Uterus (tissue), 4 donors: ENCODE measurements around the gene TRABD. TPM values are rescaled to one million over a fixed set of nuclear protein-coding genes. Genes with fewer than 3 reads are reported as not detected.
"Not testable (repeated sequence)": the region's sequence is repeated elsewhere in the genome, so short reads cannot be mapped to it uniquely, and the experiment has no call there.

Source experiments
- DNase-seq, 2 donors: peaks; one replicate each; pipeline ENCODE4 v3.0.0-alpha.2; 2019 to 2020
- H3K27ac ChIP-seq, 2 donors: fragments of 200-600 bp; sonication (generic); 1 replicate in 1 of 2; 2 replicates in 1 of 2; pipeline ENCODE4 v1.5.1; 2016 to 2018
- H3K27me3 ChIP-seq, 2 donors: fragments of 200-600 bp; sonication (generic); one replicate each; pipeline ENCODE4 v1.5.1; 2018 to 2019; ENCODE audit warnings: control low read depth in 1 of 2
- H3K36me3 ChIP-seq, 2 donors: fragments of 200-600 bp; sonication (generic); one replicate each; pipeline ENCODE4 v1.5.1; 2019; ENCODE audit warnings: control low read depth in 1 of 2
- H3K4me1 ChIP-seq, 2 donors: fragments of 200-600 bp; sonication (generic); one replicate each; pipeline ENCODE4 v1.5.1; 2018 to 2019; ENCODE audit warnings: control low read depth in 1 of 2
- H3K4me3 ChIP-seq, 2 donors: fragments of 200-600 bp; sonication (generic); 1 replicate in 1 of 2; 2 replicates in 1 of 2; pipeline ENCODE4 v1.5.1; 2018 to 2019; ENCODE audit warnings: mild to moderate bottlenecking in 1 of 2
- H3K9me3 ChIP-seq, 2 donors: fragments of 200-600 bp; sonication (generic); one replicate each; pipeline ENCODE4 v1.5.1; 2019; ENCODE audit warnings: control low read depth in 1 of 2
- CTCF ChIP-seq, 4 experiments: fragments of 200-600 bp in 2 of 4; fragments of 450-650 bp in 2 of 4; sonication (generic) in 2 of 4; IDR thresholded peaks; one replicate each; pipeline ENCODE4 v1.5.1; 2016 to 2019; ENCODE audit warnings: antibody characterized with exemption in 4 of 4, mild to moderate bottlenecking in 2 of 4, moderate library complexity in 1 of 4
- POLR2A ChIP-seq, 2 donors: fragments of 450-650 bp; IDR thresholded peaks; one replicate each; pipeline ENCODE4 v1.6.1; 2016; ENCODE audit warnings: antibody characterized with exemption in 2 of 2, mild to moderate bottlenecking in 1 of 2, moderate library complexity in 1 of 2
- intact Hi-C: fragments of 100-400 bp; cut with DNase I; formaldehyde crosslinking; loops from one replicate; pipeline ENCODE4 v1.15.1; 2023; ENCODE audit warnings: low total_unique reads
- total RNA-seq, 4 donors: library from RNA; depleted of rRNA in 3 of 4; stranded (reverse); fragments of >200 nt in 3 of 4; gene quantifications; one replicate each; pipeline versions ENCODE4 v1.1.0 to v1.2.4, GENCODE V29; 2014 to 2023
- donor health status: DM: yes; HTN: yes; CAD: no.

Gene TRABD
- total RNA-seq: 10 to 100 TPM in 3 of 4 donors, 1 to 10 TPM in 1; 9.5 to 37.3 (median 15.0) TPM

- H3K27me3 ChIP-seq: no peaks in the 10 kb centered on the region
- H3K9me3 ChIP-seq: no peaks in the 10 kb centered on the region
- peak; percentile 84 to 88 for DNase-seq
- H3K4me1 ChIP-seq: peaks cover 0 to 29% of the 10 kb centered on the region in 2 donors
- H3K4me3 ChIP-seq: peak within 1 kb of the TSS; percentile 54 to 85
- intact Hi-C loops: no loop called here
- H3K36me3 ChIP-seq: no peaks in the 10 kb centered on the region
- no peak for TF ChIP-seq CTCF (IDR thresholded peaks at IDR 0.05)
- no peak for TF ChIP-seq POLR2A (IDR thresholded peaks at IDR 0.05)
- H3K27ac ChIP-seq: peak within 1 kb of the TSS; percentile 47 to 78
Measured at GRCh38 chr22:50185375-50186087, at the start of gene TRABD. TSS of gene TRABD (plus strand) at chr22:50185913. CDS start at chr22:50193061, 7,148 bp downstream.

- no peak overlapping the region for H3K4me3 ChIP-seq
- TF ChIP-seq CTCF (IDR thresholded peaks at IDR 0.05) (no peak), POLR2A (IDR thresholded peaks at IDR 0.05) (no peak)
- no peaks in the 10 kb centered on the region for H3K36me3 ChIP-seq
- intact Hi-C loops: no loop called here
- DNase-seq: no peak
- no peaks in the 10 kb centered on the region for H3K4me1 ChIP-seq
- no peaks in the 10 kb centered on the region for H3K27me3 ChIP-seq
- H3K27ac ChIP-seq: peak overlapping the region in 1 of 2 donors; percentile 26
- no peaks in the 10 kb centered on the region for H3K9me3 ChIP-seq
Measured at GRCh38 chr22:50136581-50137015, 49.1 kb upstream of the TRABD start.

- H3K27me3 ChIP-seq, DNase-seq, H3K9me3 ChIP-seq, H3K4me1 ChIP-seq, H3K27ac ChIP-seq, H3K36me3 ChIP-seq, H3K4me3 ChIP-seq, intact Hi-C loops: not testable (repeated sequence)
Measured at GRCh38 chr22:50137277-50137676, 48.4 kb upstream of the TRABD start.

GRCh38 chr22:50138041-50138440 is 47.7 kb upstream of the TRABD start:
- H3K36me3 ChIP-seq: no peaks in the 10 kb centered on the region
- no peaks in the 10 kb centered on the region for H3K9me3 ChIP-seq
- TF ChIP-seq POLR2A (IDR thresholded peaks at IDR 0.05) (no peak), CTCF (IDR thresholded peaks at IDR 0.05) (no peak)
- intact Hi-C loops: no loop called here
- no peaks in the 10 kb centered on the region for H3K4me1 ChIP-seq
- H3K27me3 ChIP-seq: no peaks in the 10 kb centered on the region
- no peak overlapping the region for H3K27ac ChIP-seq
- no peak overlapping the region for H3K4me3 ChIP-seq
- DNase-seq: no peak

GRCh38 chr22:50138988-50139387 is 46.7 kb upstream of the TRABD start:
- DNase-seq: no peak
- Histone ChIP-seq H3K9me3 (no peaks in the 10 kb centered on the region), H3K36me3 (no peaks in the 10 kb centered on the region), H3K4me1 (no peaks in the 10 kb centered on the region), H3K4me3 (no peak overlapping the region), H3K27me3 (no peaks in the 10 kb centered on the region), H3K27ac (no peak overlapping the region)
- TF ChIP-seq POLR2A (IDR thresholded peaks at IDR 0.05): no peak
- no peak for TF ChIP-seq CTCF (IDR thresholded peaks at IDR 0.05)
- intact Hi-C loops: no loop called here
